Naive thymus-derived CD8-positive, alpha-beta T cell (primary cell): ENCODE results near the gene SFTPB. TPM values are rescaled to one million over a fixed set of nuclear protein-coding genes. Genes with fewer than 3 reads are reported as not detected.
"Not testable (repeated sequence)": the region's sequence is repeated elsewhere in the genome, so short reads cannot be mapped to it uniquely, and the experiment has no call there.

ENCODE experiments used
- ATAC-seq, 2 donors: fragments of 150-1000 bp; cut with Tn5 transposase in 1 of 2; sonication (Bioruptor Pico), chemical (Tn5 transposase) in 1 of 2; 1 replicate in 1 of 2; 2 replicates in 1 of 2; pipeline ENCODE4 v1.10.0; 2021; ENCODE audit warnings: mild to moderate bottlenecking in 2 of 2, moderate library complexity in 2 of 2
- POLR2A ChIA-PET: fragments of 350-600 bp; sonication (Branson Sonifier 250); formaldehyde crosslinking; loops from one replicate; lab custom pipeline; 2021; ENCODE audit warnings: antibody characterized with exemption; lab: Charles Lee
- DNase-seq, 10 donors: peaks; one replicate each; pipeline versions ENCODE4 v3.0.0 to v3.0.0-alpha.2; 2020 to 2022
- H3K27ac Mint-ChIP-seq, 10 donors: one replicate each; pipeline ENCODE4 v1.8.0; 2020 to 2022; ENCODE audit warnings: mild to moderate bottlenecking in 10 of 10, mixed read lengths in 10 of 10, moderate library complexity in 4 of 10, inconsistent platforms in 1 of 10
- H3K27me3 Mint-ChIP-seq, 5 donors: one replicate each; pipeline ENCODE4 v1.8.0; 2021 to 2022; ENCODE audit warnings: mixed read lengths in 5 of 5
- H3K36me3 Mint-ChIP-seq, 3 donors: one replicate each; pipeline ENCODE4 v1.8.0; 2020 to 2022; ENCODE audit warnings: mixed read lengths in 3 of 3, mild to moderate bottlenecking in 2 of 3, inconsistent platforms in 1 of 3
- H3K4me1 Mint-ChIP-seq, 4 donors: one replicate each; pipeline ENCODE4 v1.8.0; 2021 to 2022; ENCODE audit warnings: mixed read lengths in 4 of 4
- H3K4me3 Mint-ChIP-seq, 10 donors: one replicate each; pipeline ENCODE4 v1.8.0; 2020 to 2022; ENCODE audit warnings: mild to moderate bottlenecking in 10 of 10, mixed read lengths in 10 of 10, moderate library complexity in 6 of 10, inconsistent platforms in 1 of 10
- H3K9me3 Mint-ChIP-seq, 9 donors: one replicate each; pipeline ENCODE4 v1.8.0; 2020 to 2022; ENCODE audit warnings: mixed read lengths in 9 of 9, mild to moderate bottlenecking in 3 of 9, inconsistent platforms in 1 of 9, moderate library complexity in 1 of 9
- polyA plus RNA-seq, 3 donors: library from polyadenylated mRNA; unstranded; fragments of 300-500 nt; fragmentation: Illumina TruSeq; gene quantifications; one replicate each; pipeline ENCODE4 v1.2.3, GENCODE V29; 2021
- total RNA-seq, 8 experiments: library from RNA in 2 of 8; stranded (reverse) in 2 of 8; gene quantifications; one replicate each; pipeline ENCODE4 v1.2.3 and lab custom pipeline; 2021 to 2026

The SFTPB gene
- total and polyA plus RNA-seq, 5 experiments from 2014 or later, result 0.06 TPM; not detected in 4

DNA sequence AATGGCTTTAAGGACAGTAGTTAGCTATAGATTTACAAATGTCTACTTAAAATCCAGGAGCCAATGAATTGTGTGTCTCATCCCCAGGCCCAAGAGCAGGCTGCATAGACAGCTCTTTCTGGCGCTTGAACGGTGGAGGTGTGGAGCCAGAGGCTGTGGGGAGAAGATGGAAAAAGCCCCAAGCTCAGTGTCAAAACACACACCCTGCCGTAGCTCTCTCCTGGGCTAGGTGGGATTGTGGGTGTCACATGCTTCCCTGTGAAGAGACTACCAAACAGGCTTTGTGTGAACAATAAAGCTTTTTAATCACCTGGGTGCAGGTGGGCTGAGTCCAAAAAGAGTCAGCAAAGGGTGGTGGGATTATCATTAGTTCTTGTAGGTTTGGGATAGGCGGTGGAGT, 10.6 kb downstream of the SFTPB start:
- Mint-ChIP-seq H3K27ac (peak overlapping the region in 3 of 10 donors; percentile 6 to 71 (median 60)), H3K36me3 (peaks cover 0 to 47% (median 5%) of the 10 kb centered on the region in 3 donors)
- H3K27me3 Mint-ChIP-seq, DNase-seq, H3K4me1 Mint-ChIP-seq, POLR2A ChIA-PET, H3K9me3 Mint-ChIP-seq, ATAC-seq, H3K4me3 Mint-ChIP-seq: not testable (repeated sequence)

DNA sequence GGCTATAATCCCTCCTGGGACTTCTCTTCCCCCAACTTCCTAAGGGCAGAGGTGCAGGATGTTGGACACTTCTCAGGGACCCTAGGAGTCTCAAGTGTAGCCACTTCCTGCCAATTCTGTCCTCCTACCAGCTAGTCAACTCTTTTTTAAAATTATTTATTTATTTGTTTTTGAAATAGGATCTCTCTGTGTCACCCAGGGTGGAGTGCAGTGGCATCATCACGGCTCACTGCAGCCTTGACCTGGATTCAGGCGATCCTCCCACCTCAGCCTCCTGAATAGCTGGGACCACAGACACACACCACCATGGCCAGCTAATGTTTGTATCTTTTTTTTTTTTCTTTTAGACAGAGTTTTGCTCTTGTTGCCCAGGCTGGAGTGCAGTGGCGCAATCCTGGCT, 11.5 kb downstream of the SFTPB start:
- Mint-ChIP-seq H3K4me1 (peaks cover 0 to 4% (median under 1%) of the 10 kb centered on the region in 4 donors), H3K27me3 (no peaks in the 10 kb centered on the region), H3K27ac (peak overlapping the region in 1 of 10 donors; percentile 57), H3K9me3 (no peaks in the 10 kb centered on the region), H3K36me3 (peaks cover 0 to 57% (median 8%) of the 10 kb centered on the region in 3 donors), H3K4me3 (no peak overlapping the region)
- no peak for DNase-seq
- POLR2A ChIA-PET, result interaction anchor here (0.7 kb wide), 1 partner anchor 14 kb away, joined by 5 read pairs; no protein-coding TSS in a partner anchor
- ATAC-seq, result no peak

DNA sequence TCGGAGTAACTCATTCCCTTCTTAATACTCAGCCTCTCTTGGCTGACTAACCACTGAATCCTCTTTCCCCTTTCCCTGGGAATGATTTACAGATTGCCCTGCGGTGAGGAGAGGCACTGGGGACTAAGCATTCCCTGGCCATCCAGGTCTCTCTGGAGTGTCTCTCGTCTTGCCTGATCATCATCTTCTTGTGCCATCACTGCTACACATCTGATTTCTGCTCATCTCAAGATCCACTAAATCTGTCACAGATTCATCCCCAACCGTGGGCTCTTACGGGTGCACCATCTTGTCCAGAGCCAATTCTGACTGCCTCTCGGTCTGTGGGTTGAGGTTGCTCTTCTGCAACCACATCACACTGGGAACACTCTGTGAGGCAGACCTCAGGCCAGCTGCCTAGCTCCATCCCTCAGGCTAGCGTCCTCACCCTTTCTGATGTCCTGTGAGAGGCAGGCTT, 12.0 kb downstream of the SFTPB start:
- Mint-ChIP-seq H3K4me1 (peaks cover 0 to 4% (median under 1%) of the 10 kb centered on the region in 4 donors), H3K27me3 (no peaks in the 10 kb centered on the region), H3K36me3 (peaks cover 0 to 61% (median 8%) of the 10 kb centered on the region in 3 donors), H3K9me3 (no peaks in the 10 kb centered on the region), H3K4me3 (no peak overlapping the region), H3K27ac (peak overlapping the region in 2 of 10 donors; percentile 35 to 57)
- POLR2A ChIA-PET, result interaction anchor here (0.7 kb wide), 2 partner anchors 15 to 116 kb away, joined by 4 to 5 read pairs; no protein-coding TSS in a partner anchor
- no peak for DNase-seq
- ATAC-seq, result no peak

DNA sequence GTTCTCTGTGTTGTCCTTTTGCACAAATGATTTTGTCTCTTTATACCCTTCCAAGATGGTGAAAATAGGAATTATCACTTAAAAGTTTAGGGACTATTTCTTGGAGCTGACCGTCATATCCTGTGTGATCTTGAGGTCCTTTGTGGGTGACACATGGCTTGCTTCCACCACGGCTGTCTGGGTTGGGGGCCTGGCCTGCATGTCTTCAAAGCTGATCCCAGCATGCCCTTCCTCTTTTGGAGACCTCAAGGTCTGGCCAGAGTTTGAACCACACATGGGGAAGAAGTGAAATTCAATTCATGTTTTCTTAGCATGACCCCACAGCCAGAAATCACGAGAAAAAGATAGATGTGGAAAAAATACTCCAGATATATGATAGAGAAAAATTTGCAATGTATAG, 14.0 kb downstream of the SFTPB start:
- no peak for DNase-seq
- Mint-ChIP-seq H3K4me3 (no peak overlapping the region), H3K27me3 (no peaks in the 10 kb centered on the region), H3K36me3 (peaks cover 0 to 75% (median 16%) of the 10 kb centered on the region in 3 donors), H3K9me3 (no peaks in the 10 kb centered on the region), H3K4me1 (peaks cover 0 to 2% (median under 1%) of the 10 kb centered on the region in 4 donors), H3K27ac (peak overlapping the region in 4 of 10 donors; percentile 25 to 57 (median 42))
- ATAC-seq, result no peak
- POLR2A ChIA-PET, result no interaction called here

DNA sequence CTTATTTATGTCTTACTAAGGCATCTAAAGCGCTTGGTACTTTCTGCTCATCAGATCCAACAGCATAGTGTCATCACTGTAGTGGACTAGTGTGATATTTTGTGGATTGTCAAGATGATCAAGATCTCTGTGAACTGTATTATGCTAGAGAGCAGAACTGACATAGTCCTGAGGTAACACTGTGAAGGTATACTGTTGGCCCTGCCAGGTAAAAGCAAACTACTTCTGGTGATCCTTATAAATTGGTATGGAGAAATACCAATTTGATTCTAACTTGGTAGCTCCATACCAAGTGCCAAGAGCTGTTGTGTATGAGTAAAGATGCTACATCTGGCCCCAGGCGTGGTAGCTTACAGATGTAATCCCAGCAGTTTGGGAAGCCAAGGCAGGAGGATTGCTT, 15.9 kb downstream of the SFTPB start:
- Mint-ChIP-seq H3K27ac (no peak overlapping the region), H3K27me3 (no peaks in the 10 kb centered on the region), H3K4me1 (peaks cover 0 to 8% (median under 1%) of the 10 kb centered on the region in 4 donors), H3K4me3 (no peak overlapping the region), H3K36me3 (peaks cover 0 to 86% (median 27%) of the 10 kb centered on the region in 3 donors), H3K9me3 (no peaks in the 10 kb centered on the region)
- DNase-seq (no peak), ATAC-seq (no peak)
- POLR2A ChIA-PET, result interaction anchor here (0.6 kb wide), 1 partner anchor 8 kb away, joined by 3 read pairs; no protein-coding TSS in a partner anchor

DNA sequence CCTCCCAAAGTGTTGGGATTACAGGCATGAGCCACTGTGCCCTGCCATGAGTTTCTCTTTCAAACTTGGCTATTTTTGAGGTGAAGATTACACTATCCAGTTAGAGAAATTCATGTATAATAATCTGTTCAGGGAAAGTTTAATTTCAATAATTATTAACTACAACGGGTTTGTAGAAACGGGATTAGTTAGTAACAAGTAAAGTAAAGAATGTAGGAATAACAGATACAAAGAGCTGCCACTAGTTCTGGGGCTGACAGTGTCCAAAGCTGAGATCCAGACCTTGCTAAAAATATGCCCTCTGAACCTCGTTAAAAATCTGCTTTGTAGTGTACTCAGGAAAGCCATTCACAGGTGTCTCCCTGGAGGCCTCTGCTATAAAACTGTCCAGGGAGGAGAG, 16.9 kb downstream of the SFTPB start:
- ATAC-seq, result no peak
- no peaks in the 10 kb centered on the region for H3K9me3 Mint-ChIP-seq
- H3K4me3 Mint-ChIP-seq, result no peak overlapping the region
- H3K27ac Mint-ChIP-seq, result peak overlapping the region in 1 of 10 donors; percentile 32
- no peaks in the 10 kb centered on the region for H3K27me3 Mint-ChIP-seq
- peaks cover 0 to 8% (median under 1%) of the 10 kb centered on the region in 4 donors for H3K4me1 Mint-ChIP-seq
- POLR2A ChIA-PET, result no interaction called here
- peaks cover 0 to 87% (median 25%) of the 10 kb centered on the region in 3 donors for H3K36me3 Mint-ChIP-seq
- no peak for DNase-seq

DNA sequence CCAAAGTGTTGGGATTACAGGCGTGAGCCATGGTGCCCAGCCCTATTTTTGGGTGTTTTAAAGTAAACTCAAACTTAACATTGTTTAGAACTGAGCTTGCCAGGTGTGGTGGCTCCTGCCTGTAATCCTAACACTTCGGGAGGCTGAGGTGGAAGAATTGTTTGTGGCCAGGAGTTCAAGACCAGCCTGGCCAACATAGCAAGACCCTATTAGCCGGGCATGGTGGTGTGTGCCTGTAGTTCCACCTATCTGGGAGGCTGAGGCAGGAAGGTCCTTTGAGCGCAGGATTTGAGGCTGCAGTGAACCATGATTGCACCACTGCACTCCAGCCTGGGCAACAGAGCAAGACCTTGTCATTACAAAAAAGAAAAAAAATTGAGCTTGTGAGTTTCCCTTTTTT, 17.5 kb downstream of the SFTPB start:
- no peak for ATAC-seq
- peaks cover 0 to 87% (median 27%) of the 10 kb centered on the region in 3 donors for H3K36me3 Mint-ChIP-seq
- H3K4me1 Mint-ChIP-seq, result peaks cover 0 to 8% (median 2%) of the 10 kb centered on the region in 4 donors
- H3K27me3 Mint-ChIP-seq, result no peaks in the 10 kb centered on the region
- POLR2A ChIA-PET, result no interaction called here
- no peaks in the 10 kb centered on the region for H3K9me3 Mint-ChIP-seq
- no peak for DNase-seq
- H3K27ac Mint-ChIP-seq, result no peak overlapping the region
- H3K4me3 Mint-ChIP-seq, result no peak overlapping the region

DNA sequence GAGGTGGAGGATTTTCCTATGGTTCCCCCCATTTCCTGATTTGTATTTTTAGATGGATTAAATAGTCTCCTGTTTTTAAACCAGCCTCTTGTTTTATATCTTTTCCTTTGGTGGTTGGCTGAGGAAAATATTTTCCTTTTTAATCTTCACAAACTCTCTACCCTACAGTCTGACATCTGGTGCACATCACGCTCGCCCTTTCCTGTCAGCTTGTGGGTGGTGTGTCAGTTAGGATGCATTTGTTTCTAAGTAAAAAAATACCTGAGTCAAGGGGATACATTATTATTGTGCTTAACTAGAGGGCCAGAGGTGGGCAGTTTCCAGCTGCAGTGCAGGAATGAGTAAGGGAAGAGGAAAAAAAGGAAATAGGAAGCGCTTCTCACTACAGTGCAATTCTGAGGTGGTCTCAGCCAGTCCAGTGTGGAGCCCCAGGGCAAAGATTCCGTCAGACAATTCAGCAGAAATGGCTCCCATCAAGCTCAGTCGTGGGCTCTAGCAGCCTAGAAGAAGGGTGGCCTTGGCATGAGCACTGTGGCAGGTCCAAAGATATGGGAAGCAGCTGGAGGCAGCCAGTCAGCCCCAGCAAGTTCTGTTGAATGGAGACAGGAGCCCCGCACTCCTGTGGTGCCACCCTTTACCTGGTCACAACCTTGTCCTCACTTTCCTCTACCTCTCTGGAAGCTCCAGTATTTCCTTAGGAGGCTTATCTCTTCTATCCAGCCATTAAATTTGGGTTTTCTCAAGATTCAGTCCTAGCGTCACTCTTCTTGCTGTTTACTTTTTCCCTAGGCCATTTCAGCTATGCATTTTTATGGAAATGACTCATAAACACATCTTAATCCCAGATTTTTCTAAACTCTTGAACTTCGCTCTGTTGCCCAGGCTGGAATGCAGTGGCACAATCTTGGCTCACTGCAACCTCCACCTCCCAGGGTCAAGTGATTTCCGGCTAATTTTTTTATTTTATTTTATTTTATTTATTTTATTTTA, 18.5 kb downstream of the SFTPB start:
- POLR2A ChIA-PET, result interaction anchor here (0.6 to 0.9 kb wide), 2 partner anchors 55 to 73 kb away, joined by 3 to 4 read pairs; no protein-coding TSS in a partner anchor

DNA sequence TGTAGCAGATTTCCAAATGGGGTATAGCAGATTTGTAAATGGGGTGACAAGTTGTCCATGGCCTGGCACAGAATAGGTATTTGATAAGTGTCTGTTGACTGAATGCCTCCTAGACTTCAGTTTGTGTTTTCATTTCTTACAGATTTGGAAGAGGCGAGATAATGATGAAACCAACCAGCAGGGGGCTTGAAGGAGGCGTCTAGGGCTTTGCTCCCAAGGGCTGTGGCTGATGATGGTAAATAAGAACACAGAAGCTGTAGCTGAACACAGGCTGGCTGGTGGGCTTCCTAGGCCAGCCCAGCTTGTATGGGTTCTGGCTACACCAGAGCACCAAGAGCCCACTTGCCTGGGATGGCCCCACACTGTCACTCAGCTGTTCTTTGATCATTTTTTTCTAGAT, 19.4 kb downstream of the SFTPB start:
- Mint-ChIP-seq H3K27ac (peak overlapping the region in 1 of 10 donors; percentile 6), H3K9me3 (no peaks in the 10 kb centered on the region), H3K4me3 (no peak overlapping the region), H3K27me3 (no peaks in the 10 kb centered on the region), H3K36me3 (peaks cover 0 to 92% (median 27%) of the 10 kb centered on the region in 3 donors), H3K4me1 (peaks cover 0 to 8% (median 2%) of the 10 kb centered on the region in 4 donors)
- POLR2A ChIA-PET, result interaction anchor here (1.1 kb wide), 1 partner anchor 125 kb away, joined by 3 read pairs; no protein-coding TSS in a partner anchor
- ATAC-seq, result peak in 1 of 2 donors; percentile 35
- no peak for DNase-seq

More for the DNA sequence above, 18.5 kb downstream of the SFTPB start:
- DNase-seq (no peak), ATAC-seq (no peak)
- Mint-ChIP-seq H3K4me1 (peaks cover 0 to 8% (median 2%) of the 10 kb centered on the region in 4 donors), H3K36me3 (peaks cover 0 to 92% (median 27%) of the 10 kb centered on the region in 3 donors), H3K27ac (no peak overlapping the region), H3K27me3 (no peaks in the 10 kb centered on the region), H3K9me3 (no peaks in the 10 kb centered on the region), H3K4me3 (no peak overlapping the region)

DNA sequence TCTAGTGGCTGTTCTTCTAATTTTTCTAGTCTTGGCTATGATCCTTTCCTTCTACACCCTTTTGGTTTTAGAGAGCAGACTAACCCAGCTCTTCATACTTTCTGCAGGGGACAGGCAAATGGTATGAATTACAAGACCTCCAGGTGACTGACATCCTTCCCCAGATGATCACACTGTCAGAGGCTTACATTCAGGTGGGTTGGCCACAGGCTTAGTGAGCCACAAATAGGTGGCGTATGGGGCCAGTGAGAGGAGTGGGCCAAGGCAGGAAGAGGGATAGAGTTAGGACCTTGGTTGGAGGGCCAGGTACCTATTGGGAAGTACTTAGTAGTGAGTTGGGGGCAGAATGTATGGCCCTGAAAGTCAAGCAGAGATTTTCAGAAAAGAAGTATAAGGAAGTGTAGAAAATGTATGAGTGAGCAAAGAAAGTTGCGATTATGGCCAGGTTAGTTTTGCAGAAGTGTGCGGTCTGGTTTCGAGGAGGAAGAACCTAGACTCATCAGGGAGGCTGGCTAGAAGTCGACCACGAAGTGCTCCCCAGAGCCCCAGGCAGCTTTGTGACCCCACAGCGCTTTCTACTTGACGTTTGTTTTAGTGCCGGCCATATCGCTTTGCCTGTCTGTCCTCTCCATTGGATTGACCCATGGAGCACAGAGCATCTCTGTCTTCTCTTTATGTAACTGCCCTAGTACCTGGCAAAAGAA, 20.0 kb downstream of the SFTPB start:
- POLR2A ChIA-PET, result interaction anchor here (1.1 kb wide), 1 partner anchor 124 kb away, joined by 3 read pairs; no protein-coding TSS in a partner anchor
- Mint-ChIP-seq H3K27me3 (no peaks in the 10 kb centered on the region), H3K27ac (peak overlapping the region in 5 of 10 donors; percentile 15 to 87 (median 74)), H3K9me3 (no peaks in the 10 kb centered on the region), H3K4me1 (peaks cover 0 to 8% (median 2%) of the 10 kb centered on the region in 4 donors), H3K4me3 (no peak overlapping the region), H3K36me3 (peaks cover 0 to 94% (median 26%) of the 10 kb centered on the region in 3 donors)
- ATAC-seq (no peak), DNase-seq (no peak)

DNA sequence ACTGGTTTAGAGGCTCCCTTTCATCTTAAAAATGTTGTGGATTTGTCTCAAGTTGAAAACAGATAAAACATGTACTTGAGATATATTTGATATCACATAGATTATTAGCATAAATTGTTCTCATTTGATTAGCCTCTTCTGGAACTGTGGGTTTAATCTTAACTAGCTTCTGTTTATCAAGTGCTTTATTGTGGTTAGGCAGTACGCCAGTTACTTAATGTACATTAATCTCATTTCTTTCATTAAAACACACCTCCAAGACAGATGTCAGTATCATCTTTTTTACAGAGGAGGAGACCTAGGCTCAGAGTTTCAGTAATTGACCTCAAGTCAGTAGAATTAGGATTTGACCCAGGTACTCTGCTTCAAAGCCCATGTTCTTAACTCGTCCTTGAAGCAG, 21.8 kb downstream of the SFTPB start:
- DNase-seq (no peak), ATAC-seq (no peak)
- Mint-ChIP-seq H3K4me3 (no peak overlapping the region), H3K27me3 (no peaks in the 10 kb centered on the region), H3K27ac (no peak overlapping the region), H3K9me3 (no peaks in the 10 kb centered on the region), H3K4me1 (peaks cover 0 to 8% (median 3%) of the 10 kb centered on the region in 4 donors), H3K36me3 (peaks cover 0 to 96% (median 33%) of the 10 kb centered on the region in 3 donors)
- POLR2A ChIA-PET, result no interaction called here

DNA sequence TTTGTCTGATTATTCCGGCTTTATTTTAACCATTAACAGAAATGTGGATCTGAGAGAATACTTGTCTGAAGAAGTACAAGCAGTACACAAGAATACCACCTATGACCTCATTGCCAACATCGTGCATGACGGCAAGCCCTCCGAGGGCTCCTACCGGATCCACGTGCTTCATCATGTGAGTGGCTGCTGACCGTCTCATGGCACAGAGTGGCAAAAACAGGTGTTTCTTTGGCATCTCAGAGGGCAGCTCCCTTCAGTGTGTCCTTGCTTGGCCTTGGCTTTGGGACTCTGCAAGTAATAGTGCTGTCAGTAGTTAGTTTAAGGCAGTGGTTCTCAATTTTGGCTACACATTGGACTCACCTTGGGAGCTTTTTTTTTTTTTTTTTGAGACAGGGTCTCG, 23.1 kb downstream of the SFTPB start:
- no peak for ATAC-seq

More for the DNA sequence above, 23.1 kb downstream of the SFTPB start:
- H3K9me3 Mint-ChIP-seq, result no peaks in the 10 kb centered on the region
- H3K4me3 Mint-ChIP-seq, result no peak overlapping the region
- H3K27me3 Mint-ChIP-seq, result no peaks in the 10 kb centered on the region
- POLR2A ChIA-PET, result no interaction called here
- H3K4me1 Mint-ChIP-seq, result peaks cover 0 to 8% (median 3%) of the 10 kb centered on the region in 4 donors
- peak overlapping the region in 1 of 10 donors; percentile 43 for H3K27ac Mint-ChIP-seq
- DNase-seq, result no peak
- peaks cover 0 to 98% (median 40%) of the 10 kb centered on the region in 3 donors for H3K36me3 Mint-ChIP-seq
